ENCODE results near the gene ZNF555. TPM values are rescaled to one million over a fixed set of nuclear protein-coding genes. Genes with fewer than 3 reads are reported as not detected.

The ZNF555 gene
- total and polyA plus RNA-seq, 9 of the 15 experiments (the other 6 are each of a cell fraction or from before 2014, with no cell fraction given): 2.0 to 6.7 (median 5.4) TPM

DNA sequence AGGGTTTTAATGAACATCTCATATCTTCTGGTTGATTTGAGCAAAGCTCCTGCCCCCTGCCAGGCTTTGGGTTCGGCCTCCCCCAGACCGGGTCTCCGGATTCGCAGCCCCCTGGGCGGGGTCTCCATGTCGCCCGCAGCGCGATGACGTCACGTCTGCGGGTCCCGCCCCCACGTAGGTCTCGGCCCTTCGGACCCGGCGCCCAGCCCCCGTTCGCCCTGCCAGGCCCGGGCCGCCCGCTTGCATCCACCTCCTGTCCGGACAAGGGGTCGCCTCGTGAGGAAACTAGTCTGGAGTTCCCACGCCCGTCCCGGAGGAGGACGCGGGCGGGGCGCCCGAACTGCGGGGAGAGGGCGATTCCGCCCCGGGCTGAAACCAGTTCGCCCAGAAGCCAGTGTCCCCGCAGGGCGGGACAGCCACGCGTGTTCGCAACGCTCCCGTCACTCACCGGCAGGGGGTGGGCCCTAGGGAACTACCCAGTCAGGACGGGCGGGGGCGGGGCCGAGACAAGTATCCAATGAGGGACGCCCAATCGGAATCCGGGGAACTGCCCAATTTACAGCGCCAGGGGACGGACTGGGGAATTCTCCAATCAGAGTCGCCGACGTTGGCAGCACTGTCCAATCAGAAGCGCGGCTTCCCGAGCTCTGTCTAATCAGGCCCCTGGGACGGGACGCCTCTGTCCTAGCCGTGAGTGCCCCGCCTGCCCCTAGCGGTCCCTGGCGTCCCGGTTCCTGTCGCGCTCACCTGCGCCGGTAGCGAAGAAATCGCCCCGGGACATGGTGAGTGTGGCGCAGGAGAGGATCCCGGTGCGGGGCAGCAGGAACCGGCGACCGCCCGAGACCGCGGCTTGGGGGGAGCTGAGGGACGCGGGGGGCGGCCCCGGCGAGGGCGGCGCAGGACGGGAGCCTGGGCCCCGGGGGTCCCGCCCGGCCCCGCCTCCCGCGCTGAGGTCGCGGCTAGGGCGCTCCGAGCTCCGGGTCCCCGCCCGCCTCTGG lies at the start of gene ZNF555 (continued):
- TF ChIP-seq, protein P1, sequence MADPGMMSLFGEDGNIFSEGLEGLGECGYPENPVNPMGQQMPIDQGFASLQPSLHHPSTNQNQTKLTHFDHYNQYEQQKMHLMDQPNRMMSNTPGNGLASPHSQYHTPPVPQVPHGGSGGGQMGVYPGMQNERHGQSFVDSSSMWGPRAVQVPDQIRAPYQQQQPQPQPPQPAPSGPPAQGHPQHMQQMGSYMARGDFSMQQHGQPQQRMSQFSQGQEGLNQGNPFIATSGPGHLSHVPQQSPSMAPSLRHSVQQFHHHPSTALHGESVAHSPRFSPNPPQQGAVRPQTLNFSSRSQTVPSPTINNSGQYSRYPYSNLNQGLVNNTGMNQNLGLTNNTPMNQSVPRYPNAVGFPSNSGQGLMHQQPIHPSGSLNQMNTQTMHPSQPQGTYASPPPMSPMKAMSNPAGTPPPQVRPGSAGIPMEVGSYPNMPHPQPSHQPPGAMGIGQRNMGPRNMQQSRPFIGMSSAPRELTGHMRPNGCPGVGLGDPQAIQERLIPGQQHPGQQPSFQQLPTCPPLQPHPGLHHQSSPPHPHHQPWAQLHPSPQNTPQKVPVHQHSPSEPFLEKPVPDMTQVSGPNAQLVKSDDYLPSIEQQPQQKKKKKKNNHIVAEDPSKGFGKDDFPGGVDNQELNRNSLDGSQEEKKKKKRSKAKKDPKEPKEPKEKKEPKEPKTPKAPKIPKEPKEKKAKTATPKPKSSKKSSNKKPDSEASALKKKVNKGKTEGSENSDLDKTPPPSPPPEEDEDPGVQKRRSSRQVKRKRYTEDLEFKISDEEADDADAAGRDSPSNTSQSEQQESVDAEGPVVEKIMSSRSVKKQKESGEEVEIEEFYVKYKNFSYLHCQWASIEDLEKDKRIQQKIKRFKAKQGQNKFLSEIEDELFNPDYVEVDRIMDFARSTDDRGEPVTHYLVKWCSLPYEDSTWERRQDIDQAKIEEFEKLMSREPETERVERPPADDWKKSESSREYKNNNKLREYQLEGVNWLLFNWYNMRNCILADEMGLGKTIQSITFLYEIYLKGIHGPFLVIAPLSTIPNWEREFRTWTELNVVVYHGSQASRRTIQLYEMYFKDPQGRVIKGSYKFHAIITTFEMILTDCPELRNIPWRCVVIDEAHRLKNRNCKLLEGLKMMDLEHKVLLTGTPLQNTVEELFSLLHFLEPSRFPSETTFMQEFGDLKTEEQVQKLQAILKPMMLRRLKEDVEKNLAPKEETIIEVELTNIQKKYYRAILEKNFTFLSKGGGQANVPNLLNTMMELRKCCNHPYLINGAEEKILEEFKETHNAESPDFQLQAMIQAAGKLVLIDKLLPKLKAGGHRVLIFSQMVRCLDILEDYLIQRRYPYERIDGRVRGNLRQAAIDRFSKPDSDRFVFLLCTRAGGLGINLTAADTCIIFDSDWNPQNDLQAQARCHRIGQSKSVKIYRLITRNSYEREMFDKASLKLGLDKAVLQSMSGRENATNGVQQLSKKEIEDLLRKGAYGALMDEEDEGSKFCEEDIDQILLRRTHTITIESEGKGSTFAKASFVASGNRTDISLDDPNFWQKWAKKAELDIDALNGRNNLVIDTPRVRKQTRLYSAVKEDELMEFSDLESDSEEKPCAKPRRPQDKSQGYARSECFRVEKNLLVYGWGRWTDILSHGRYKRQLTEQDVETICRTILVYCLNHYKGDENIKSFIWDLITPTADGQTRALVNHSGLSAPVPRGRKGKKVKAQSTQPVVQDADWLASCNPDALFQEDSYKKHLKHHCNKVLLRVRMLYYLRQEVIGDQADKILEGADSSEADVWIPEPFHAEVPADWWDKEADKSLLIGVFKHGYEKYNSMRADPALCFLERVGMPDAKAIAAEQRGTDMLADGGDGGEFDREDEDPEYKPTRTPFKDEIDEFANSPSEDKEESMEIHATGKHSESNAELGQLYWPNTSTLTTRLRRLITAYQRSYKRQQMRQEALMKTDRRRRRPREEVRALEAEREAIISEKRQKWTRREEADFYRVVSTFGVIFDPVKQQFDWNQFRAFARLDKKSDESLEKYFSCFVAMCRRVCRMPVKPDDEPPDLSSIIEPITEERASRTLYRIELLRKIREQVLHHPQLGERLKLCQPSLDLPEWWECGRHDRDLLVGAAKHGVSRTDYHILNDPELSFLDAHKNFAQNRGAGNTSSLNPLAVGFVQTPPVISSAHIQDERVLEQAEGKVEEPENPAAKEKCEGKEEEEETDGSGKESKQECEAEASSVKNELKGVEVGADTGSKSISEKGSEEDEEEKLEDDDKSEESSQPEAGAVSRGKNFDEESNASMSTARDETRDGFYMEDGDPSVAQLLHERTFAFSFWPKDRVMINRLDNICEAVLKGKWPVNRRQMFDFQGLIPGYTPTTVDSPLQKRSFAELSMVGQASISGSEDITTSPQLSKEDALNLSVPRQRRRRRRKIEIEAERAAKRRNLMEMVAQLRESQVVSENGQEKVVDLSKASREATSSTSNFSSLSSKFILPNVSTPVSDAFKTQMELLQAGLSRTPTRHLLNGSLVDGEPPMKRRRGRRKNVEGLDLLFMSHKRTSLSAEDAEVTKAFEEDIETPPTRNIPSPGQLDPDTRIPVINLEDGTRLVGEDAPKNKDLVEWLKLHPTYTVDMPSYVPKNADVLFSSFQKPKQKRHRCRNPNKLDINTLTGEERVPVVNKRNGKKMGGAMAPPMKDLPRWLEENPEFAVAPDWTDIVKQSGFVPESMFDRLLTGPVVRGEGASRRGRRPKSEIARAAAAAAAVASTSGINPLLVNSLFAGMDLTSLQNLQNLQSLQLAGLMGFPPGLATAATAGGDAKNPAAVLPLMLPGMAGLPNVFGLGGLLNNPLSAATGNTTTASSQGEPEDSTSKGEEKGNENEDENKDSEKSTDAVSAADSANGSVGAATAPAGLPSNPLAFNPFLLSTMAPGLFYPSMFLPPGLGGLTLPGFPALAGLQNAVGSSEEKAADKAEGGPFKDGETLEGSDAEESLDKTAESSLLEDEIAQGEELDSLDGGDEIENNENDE (IDR thresholded peaks at IDR 0.05; ENCODE audit: low read depth, low read length): no peak
- TF ChIP-seq HDAC3 (IDR thresholded peaks at IDR 0.05; ENCODE audit: borderline replicate concordance, partially characterized antibody): no peak
- TF ChIP-seq HMBOX1 (IDR thresholded peaks at IDR 0.05): no peak
- TF ChIP-seq TCF3 (CRISPR knock-in tag; IDR thresholded peaks at IDR 0.05): no peak; the same call in 1 of the 2 replicates
- no peak for TF ChIP-seq ETS2 (tag; IDR thresholded peaks at IDR 0.05; ENCODE audit: borderline replicate concordance, poor library complexity, severe bottlenecking)
- TF ChIP-seq CSDE1 (IDR thresholded peaks at IDR 0.05): no peak
- TF ChIP-seq EP400 (IDR thresholded peaks at IDR 0.05): peak; percentile 83
- no peak for TF ChIP-seq ZNF277 (CRISPR knock-in tag; IDR thresholded peaks at IDR 0.05; ENCODE audit: borderline replicate concordance)
- no peak for TF ChIP-seq PRPF4 (IDR thresholded peaks at IDR 0.05; ENCODE audit: insufficient read depth, low read depth, low read length, poor library complexity, severe bottlenecking)
- peak; percentile 99 for TF ChIP-seq TARDBP (IDR thresholded peaks at IDR 0.05)
- TF ChIP-seq BHLHE40 (IDR thresholded peaks at IDR 0.05; ENCODE audit: low read length): no peak
- TF ChIP-seq BCOR (IDR thresholded peaks at IDR 0.05): no peak

Data from K562 (cell line).